HCT116 (cell line): ENCODE data around the gene OSBPL10.
"Not testable (repeated sequence)": the region's sequence is repeated elsewhere in the genome, so short reads cannot be mapped to it uniquely, and the experiment has no call there.

Source experiments
- EZH2 ChIP-seq: fragments of 200-600 bp; sonication (generic); IDR thresholded peaks from 2 replicates; pipeline ENCODE4 v1.6.1; 2017; ENCODE audit warnings: antibody characterized with exemption, mixed run types
- JUND ChIP-seq: IDR thresholded peaks from 2 replicates; pipeline ENCODE4 v1.6.1; 2012
- TF ChIP-seq, protein P1 (sequence below): IDR thresholded peaks from 2 replicates; pipeline ENCODE4 v1.6.1; 2012; ENCODE audit warnings: low read depth
- TF ChIP-seq, protein P2 (sequence below), 3 experiments: fragments of 200-600 bp in 1 of 3; sonication (generic) in 1 of 3; IDR thresholded peaks in 2 of 3; conservative IDR thresholded peaks in 1 of 3; 2 replicates each; pipeline ENCODE4 v1.5.1; 2012 to 2017; ENCODE audit warnings: low read depth in 2 of 3, low read length in 2 of 3, antibody characterized with exemption in 1 of 3, borderline replicate concordance in 1 of 3, control low read depth in 1 of 3, mild to moderate bottlenecking in 1 of 3, mixed read lengths in 1 of 3, mixed run types in 1 of 3, moderate library complexity in 1 of 3; ENCODE audit not compliant: insufficient read depth in 1 of 3

DNA sequence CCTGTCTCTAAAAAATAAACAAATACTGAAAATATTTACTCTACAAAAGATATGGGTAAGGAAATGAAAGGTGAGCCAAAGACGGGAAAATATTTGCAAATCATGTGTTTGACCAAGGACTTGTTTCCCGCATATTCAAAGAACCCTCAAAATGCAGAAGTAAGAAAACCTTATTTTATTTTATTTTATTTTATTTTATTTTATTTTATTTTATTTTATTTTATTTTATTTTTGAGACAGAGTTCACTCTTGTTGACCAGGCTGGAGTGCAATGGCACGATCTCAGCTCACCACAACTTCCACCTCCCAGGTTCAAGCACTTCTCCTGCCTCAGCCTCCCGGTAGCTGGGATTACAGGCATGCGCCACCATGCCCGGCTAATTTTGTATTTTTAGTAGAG, 11.9 kb upstream of the OSBPL10 start:
- TF ChIP-seq, protein P1, sequence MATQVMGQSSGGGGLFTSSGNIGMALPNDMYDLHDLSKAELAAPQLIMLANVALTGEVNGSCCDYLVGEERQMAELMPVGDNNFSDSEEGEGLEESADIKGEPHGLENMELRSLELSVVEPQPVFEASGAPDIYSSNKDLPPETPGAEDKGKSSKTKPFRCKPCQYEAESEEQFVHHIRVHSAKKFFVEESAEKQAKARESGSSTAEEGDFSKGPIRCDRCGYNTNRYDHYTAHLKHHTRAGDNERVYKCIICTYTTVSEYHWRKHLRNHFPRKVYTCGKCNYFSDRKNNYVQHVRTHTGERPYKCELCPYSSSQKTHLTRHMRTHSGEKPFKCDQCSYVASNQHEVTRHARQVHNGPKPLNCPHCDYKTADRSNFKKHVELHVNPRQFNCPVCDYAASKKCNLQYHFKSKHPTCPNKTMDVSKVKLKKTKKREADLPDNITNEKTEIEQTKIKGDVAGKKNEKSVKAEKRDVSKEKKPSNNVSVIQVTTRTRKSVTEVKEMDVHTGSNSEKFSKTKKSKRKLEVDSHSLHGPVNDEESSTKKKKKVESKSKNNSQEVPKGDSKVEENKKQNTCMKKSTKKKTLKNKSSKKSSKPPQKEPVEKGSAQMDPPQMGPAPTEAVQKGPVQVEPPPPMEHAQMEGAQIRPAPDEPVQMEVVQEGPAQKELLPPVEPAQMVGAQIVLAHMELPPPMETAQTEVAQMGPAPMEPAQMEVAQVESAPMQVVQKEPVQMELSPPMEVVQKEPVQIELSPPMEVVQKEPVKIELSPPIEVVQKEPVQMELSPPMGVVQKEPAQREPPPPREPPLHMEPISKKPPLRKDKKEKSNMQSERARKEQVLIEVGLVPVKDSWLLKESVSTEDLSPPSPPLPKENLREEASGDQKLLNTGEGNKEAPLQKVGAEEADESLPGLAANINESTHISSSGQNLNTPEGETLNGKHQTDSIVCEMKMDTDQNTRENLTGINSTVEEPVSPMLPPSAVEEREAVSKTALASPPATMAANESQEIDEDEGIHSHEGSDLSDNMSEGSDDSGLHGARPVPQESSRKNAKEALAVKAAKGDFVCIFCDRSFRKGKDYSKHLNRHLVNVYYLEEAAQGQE = not testable (repeated sequence)
- TF ChIP-seq, protein P2, sequence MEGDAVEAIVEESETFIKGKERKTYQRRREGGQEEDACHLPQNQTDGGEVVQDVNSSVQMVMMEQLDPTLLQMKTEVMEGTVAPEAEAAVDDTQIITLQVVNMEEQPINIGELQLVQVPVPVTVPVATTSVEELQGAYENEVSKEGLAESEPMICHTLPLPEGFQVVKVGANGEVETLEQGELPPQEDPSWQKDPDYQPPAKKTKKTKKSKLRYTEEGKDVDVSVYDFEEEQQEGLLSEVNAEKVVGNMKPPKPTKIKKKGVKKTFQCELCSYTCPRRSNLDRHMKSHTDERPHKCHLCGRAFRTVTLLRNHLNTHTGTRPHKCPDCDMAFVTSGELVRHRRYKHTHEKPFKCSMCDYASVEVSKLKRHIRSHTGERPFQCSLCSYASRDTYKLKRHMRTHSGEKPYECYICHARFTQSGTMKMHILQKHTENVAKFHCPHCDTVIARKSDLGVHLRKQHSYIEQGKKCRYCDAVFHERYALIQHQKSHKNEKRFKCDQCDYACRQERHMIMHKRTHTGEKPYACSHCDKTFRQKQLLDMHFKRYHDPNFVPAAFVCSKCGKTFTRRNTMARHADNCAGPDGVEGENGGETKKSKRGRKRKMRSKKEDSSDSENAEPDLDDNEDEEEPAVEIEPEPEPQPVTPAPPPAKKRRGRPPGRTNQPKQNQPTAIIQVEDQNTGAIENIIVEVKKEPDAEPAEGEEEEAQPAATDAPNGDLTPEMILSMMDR (IDR thresholded peaks at IDR 0.05 in 2 of 3, conservative IDR thresholded peaks at IDR 0.05 in 1 of 3; ENCODE audit: borderline replicate concordance in 1 of 3, insufficient read depth in 1 of 3, low read depth in 2 of 3, low read length in 2 of 3) = not testable (repeated sequence)
- not testable (repeated sequence) for TF ChIP-seq JUND, EZH2
